ENCODE data around the gene CCDC47. TPM values are rescaled to one million over a fixed set of nuclear protein-coding genes. Genes with fewer than 3 reads are reported as not detected.

The CCDC47 gene
- 95.9 to 135 TPM (median 108 TPM) in 5 replicates for total RNA-seq (2022; extraction: Qiagen RNA extraction; ENCODE audit: low read depth)

GRCh38 chr17:63773272-63774140 is at the start of gene CCDC47:
TSS of gene CCDC47 (minus strand) at chr17:63773597. CDS start at chr17:63766175, 7,422 bp downstream.

GRCh38 chr17:63774141-63774968 is 958 bp upstream of the CCDC47 start, which contains the start of gene DDX42:
TSS of gene DDX42 (plus strand) at chr17:63774170. CDS start at chr17:63787050, 12,880 bp downstream.

GRCh38 chr17:63741408-63742173 is 31.8 kb downstream of the CCDC47 start, which contains the start of gene STRADA:
TSS of gene STRADA (minus strand) at chr17:63741799. CDS start at chr17:63728369, 13,430 bp downstream.

GRCh38 chr17:63699638-63700527 is 73.5 kb downstream of the CCDC47 start, which contains the start of gene LIMD2:
TSS of gene LIMD2 (minus strand) at chr17:63700125. CDS start at chr17:63699298, 827 bp downstream.

Other genes with a start within 250 kb of the CCDC47 start
- gene DCAF7, start 223.1 kb downstream of the CCDC47 start, total RNA-seq (2022; extraction: Qiagen RNA extraction; ENCODE audit: low read depth), result 39.8 to 65.6 TPM (median 59.4 TPM) in 5 replicates
- 52.7 to 55.5 TPM (median 53.7 TPM) in 5 replicates for gene TACO1, start 172.7 kb downstream of the CCDC47 start, total RNA-seq (2022; extraction: Qiagen RNA extraction; ENCODE audit: low read depth)
- gene MAP3K3, start 151.2 kb downstream of the CCDC47 start, total RNA-seq (2022; extraction: Qiagen RNA extraction; ENCODE audit: low read depth), result 12.0 to 18.2 TPM (median 17.4 TPM) in 5 replicates
- 5.9 to 15.6 TPM (median 13.4 TPM) in 5 replicates for gene LIMD2, start 73.5 kb downstream of the CCDC47 start, total RNA-seq (2022; extraction: Qiagen RNA extraction; ENCODE audit: low read depth)
- gene STRADA, start 31.8 kb downstream of the CCDC47 start, total RNA-seq (2022; extraction: Qiagen RNA extraction; ENCODE audit: low read depth), result 25.3 to 30.1 TPM (median 26.8 TPM) in 5 replicates
- 86.2 to 127 TPM (median 101 TPM) in 5 replicates for gene DDX42, start 573 bp upstream of the CCDC47 start, total RNA-seq (2022; extraction: Qiagen RNA extraction; ENCODE audit: low read depth)
- gene PSMC5, start 53.8 kb upstream of the CCDC47 start, total RNA-seq (2022; extraction: Qiagen RNA extraction; ENCODE audit: low read depth), result 204 to 242 TPM (median 212 TPM) in 5 replicates
- gene FTSJ3, start 54.1 kb upstream of the CCDC47 start, total RNA-seq (2022; extraction: Qiagen RNA extraction; ENCODE audit: low read depth), result 55.3 to 68.1 TPM (median 57.2 TPM) in 5 replicates
- gene SMARCD2, start 69.1 kb upstream of the CCDC47 start, total RNA-seq (2022; extraction: Qiagen RNA extraction; ENCODE audit: low read depth), result 45.9 to 66.3 TPM (median 59.3 TPM) in 5 replicates
- not detected in 5 replicates for gene CSH2, start 100.1 kb upstream of the CCDC47 start, total RNA-seq (2022; extraction: Qiagen RNA extraction; ENCODE audit: low read depth)
- gene GH2, start 108.3 kb upstream of the CCDC47 start, total RNA-seq (2022; extraction: Qiagen RNA extraction; ENCODE audit: low read depth), result not detected in 5 replicates
- not detected in 5 replicates for gene CSH1, start 123.0 kb upstream of the CCDC47 start, total RNA-seq (2022; extraction: Qiagen RNA extraction; ENCODE audit: low read depth)
- not detected in 5 replicates for gene CSHL1, start 137.7 kb upstream of the CCDC47 start, total RNA-seq (2022; extraction: Qiagen RNA extraction; ENCODE audit: low read depth)
- not detected in 5 replicates for gene GH1, start 145.2 kb upstream of the CCDC47 start, total RNA-seq (2022; extraction: Qiagen RNA extraction; ENCODE audit: low read depth)
- 0.20 to 0.70 TPM in 2 of 5 replicates, not detected in the others for gene CD79B, start 158.7 kb upstream of the CCDC47 start, total RNA-seq (2022; extraction: Qiagen RNA extraction; ENCODE audit: low read depth)
- 0.01 to 0.11 TPM (median 0.07 TPM) in 4 of 5 replicates, not detected in the other for gene SCN4A, start 199.3 kb upstream of the CCDC47 start, total RNA-seq (2022; extraction: Qiagen RNA extraction; ENCODE audit: low read depth)
- gene PRR29, start 224.8 kb upstream of the CCDC47 start, total RNA-seq (2022; extraction: Qiagen RNA extraction; ENCODE audit: low read depth), result 0.66 to 1.8 TPM (median 0.68 TPM) in 5 replicates
- not detected in 5 replicates for gene ICAM2, start 247.0 kb upstream of the CCDC47 start, total RNA-seq (2022; extraction: Qiagen RNA extraction; ENCODE audit: low read depth)

Data from A549 treated with ZK216348 at 1 μM for 4 hours (cell line).